VCaP (cell line): ENCODE results near the gene CEP68.

Experiments used
- H3K27ac ChIP-seq: fragments of 450-650 bp; 2 replicates; pipeline ENCODE4 v1.5.1; 2017
- TF ChIP-seq, protein P1 (sequence below): fragments of 450-650 bp; conservative IDR thresholded peaks from 2 replicates; pipeline ENCODE4 v1.5.1; 2017; ENCODE audit warnings: mild to moderate bottlenecking, moderate library complexity

Gene CEP68

DNA sequence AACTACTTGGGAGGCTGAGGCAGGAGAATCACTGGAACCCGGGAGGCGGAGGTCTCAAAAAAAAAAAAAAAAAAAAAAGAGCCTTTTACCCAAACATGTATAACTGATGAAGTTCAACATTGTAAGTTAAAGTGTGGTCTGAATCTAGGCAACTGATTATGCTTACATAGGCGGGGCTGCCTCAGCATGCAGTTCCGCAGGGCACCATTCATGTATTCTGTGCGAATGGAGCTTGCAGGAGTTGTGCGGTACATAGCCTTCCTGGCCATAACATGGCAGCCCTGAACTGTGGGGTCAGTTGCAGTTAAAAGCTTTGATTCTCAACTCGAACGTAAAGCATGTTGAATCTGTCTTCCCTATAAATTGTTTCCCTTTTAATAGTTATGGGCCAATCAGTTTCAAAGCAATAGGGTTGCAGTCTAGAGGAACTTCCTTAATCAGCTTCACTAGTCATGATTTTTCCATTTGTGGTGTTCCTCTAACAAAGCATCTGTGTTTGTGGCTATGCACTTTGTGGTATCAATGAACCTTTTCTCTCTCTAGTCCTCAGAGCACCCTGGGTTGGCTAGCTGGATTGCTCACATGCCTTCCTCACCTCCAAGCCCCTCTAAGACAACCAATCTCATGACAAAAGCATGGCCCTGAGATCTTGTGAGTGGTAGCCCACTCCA, 30.6 kb upstream of the CEP68 start:
- TF ChIP-seq, protein P1, sequence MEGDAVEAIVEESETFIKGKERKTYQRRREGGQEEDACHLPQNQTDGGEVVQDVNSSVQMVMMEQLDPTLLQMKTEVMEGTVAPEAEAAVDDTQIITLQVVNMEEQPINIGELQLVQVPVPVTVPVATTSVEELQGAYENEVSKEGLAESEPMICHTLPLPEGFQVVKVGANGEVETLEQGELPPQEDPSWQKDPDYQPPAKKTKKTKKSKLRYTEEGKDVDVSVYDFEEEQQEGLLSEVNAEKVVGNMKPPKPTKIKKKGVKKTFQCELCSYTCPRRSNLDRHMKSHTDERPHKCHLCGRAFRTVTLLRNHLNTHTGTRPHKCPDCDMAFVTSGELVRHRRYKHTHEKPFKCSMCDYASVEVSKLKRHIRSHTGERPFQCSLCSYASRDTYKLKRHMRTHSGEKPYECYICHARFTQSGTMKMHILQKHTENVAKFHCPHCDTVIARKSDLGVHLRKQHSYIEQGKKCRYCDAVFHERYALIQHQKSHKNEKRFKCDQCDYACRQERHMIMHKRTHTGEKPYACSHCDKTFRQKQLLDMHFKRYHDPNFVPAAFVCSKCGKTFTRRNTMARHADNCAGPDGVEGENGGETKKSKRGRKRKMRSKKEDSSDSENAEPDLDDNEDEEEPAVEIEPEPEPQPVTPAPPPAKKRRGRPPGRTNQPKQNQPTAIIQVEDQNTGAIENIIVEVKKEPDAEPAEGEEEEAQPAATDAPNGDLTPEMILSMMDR: no peak
- no peak overlapping the region for H3K27ac ChIP-seq

DNA sequence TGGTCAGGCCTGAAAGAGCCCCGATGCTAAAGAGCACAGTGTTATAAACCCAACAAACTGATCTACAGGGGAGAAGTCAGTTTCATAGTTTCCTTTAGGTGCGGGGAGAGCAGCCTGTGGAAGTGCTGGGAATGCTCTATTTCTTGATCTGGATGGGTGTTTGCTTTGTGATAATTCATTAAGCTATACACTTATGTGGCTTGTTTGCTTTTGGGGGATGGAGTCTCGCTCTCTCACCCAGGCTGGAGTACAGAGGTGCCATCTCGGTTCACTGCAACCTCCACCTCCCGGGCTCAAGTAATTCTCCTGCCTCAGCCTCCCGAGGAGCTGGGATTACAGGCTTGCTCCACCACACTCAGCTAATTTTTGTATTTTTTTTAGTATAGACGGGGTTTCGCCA, 30.1 kb upstream of the CEP68 start:
- no peak overlapping the region for H3K27ac ChIP-seq
- TF ChIP-seq, protein P1: no peak

GRCh38 chr2:65026704-65027464, 29.3 kb upstream of the CEP68 start:
- TF ChIP-seq, protein P1: no peak
- no peak overlapping the region for H3K27ac ChIP-seq

DNA sequence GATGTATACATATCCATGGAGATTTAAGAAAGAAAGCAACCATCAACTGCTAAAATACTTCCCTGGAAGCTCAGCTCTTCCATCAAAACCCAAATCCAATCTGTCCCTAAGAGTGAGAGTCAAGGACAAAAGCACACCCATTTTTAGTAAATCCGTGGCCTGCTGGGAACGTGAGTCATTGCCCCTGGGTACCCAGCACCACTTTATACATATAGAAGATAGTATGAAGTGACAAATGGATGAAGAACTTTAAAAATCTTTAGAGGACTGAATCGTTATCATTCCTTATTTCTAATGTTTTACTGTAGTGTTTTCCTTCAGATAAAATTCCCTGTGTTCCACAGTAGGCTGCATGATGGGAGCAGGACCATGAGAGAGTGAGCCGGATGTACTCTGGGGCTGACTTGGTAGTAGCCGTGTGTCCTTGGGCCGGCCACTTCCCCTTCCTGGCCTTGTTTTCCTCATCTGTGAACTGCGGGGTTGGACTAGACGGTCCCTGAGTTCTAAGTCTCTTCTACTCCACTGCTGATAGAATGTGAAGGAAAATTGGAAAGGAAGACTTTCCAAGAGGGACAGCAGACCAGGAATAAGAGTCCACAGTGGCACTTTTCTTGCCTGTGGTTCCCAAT, 28.5 kb upstream of the CEP68 start:
- TF ChIP-seq, protein P1: no peak
- no peak overlapping the region for H3K27ac ChIP-seq

DNA sequence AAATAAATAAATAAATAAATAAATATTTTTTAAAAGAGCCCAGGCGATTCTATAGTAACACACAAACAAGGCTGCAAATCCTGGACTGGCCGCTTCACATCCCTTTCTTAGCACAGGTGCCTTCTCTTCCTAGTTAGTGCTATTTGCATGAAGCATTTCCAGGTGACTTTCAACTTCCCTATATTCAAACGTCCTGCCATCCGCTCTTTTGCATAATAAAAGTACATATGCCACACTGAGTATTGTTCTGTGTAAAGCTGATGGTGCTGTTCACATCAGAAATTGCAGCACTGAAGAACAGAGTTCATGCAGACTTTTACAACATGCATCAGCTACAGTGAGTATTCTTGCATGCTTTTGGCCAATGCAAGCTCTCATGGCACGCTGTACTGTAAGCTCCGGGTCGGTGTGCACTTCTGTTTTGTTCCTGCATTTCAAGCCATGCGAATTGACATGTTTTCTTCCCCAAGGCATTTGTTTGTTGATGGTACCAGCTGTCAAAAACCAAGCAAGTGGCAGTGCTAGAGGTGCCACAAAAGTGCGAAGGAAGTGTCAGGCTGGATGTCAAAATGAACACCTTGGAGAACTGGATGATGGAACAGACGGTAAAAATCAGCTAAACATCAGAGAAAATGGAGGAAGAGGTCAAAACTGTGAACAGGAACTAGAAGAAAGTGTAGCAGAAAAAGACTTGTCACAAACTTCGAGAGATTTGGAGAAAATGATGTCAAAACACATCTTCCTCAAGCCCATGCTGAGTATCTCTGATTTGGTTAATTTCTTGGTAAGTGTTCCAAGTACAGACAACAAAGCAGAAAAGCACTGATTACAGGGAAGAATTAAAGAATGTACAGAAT, 25.5 kb upstream of the CEP68 start:
- TF ChIP-seq, protein P1: no peak
- H3K27ac ChIP-seq: peak overlapping the region; percentile 38

GRCh38 chr2:65031341-65032018, 24.7 kb upstream of the CEP68 start:
- TF ChIP-seq, protein P1: no peak

More at GRCh38 chr2:65031341-65032018, 24.7 kb upstream of the CEP68 start:
- H3K27ac ChIP-seq: peak overlapping the region; percentile 38
